Hepatocyte (in vitro differentiated cells): Measurements from ENCODE around the gene C12orf75. TPM values are rescaled to one million over a fixed set of nuclear protein-coding genes. Genes with fewer than 3 reads are reported as not detected.
A peak's percentile ranks its signal among the peaks of the same experiment; 100 is the strongest.

ENCODE experiments used
- DNase-seq: peaks from one replicate; pipeline ENCODE4 v3.0.0-alpha.2; 2016; ENCODE audit warnings: low spot score
- H2AFZ ChIP-seq: fragments of 200-600 bp; sonication (generic); 2 replicates; pipeline ENCODE4 v1.6.0; 2016; ENCODE audit warnings: antibody characterized with exemption, mild to moderate bottlenecking
- H3K27ac ChIP-seq: fragments of 200-600 bp; sonication (generic); 2 replicates; pipeline ENCODE4 v1.5.1; 2016; ENCODE audit warnings: mild to moderate bottlenecking
- H3K27me3 ChIP-seq: fragments of 200-600 bp; sonication (generic); 2 replicates; pipeline ENCODE4 v1.6.1; 2016
- H3K36me3 ChIP-seq: fragments of 200-600 bp; sonication (generic); replicated peaks from 2 replicates; pipeline ENCODE4 v1.5.1; 2016; ENCODE audit warnings: low read depth; ENCODE audit not compliant: insufficient read depth
- H3K4me1 ChIP-seq: fragments of 200-600 bp; sonication (generic); 2 replicates; pipeline ENCODE4 v1.5.1; 2016; ENCODE audit warnings: mild to moderate bottlenecking, moderate library complexity; ENCODE audit not compliant: insufficient read depth
- H3K4me2 ChIP-seq: fragments of 200-600 bp; sonication (generic); 2 replicates; pipeline ENCODE4 v1.6.0; 2016
- H3K4me3 ChIP-seq: fragments of 200-600 bp; sonication (generic); 2 replicates; pipeline ENCODE4 v1.5.1; 2016; ENCODE audit warnings: mild to moderate bottlenecking
- H3K79me2 ChIP-seq: fragments of 200-600 bp; sonication (generic); 2 replicates; pipeline ENCODE4 v1.6.0; 2017; ENCODE audit warnings: mild to moderate bottlenecking
- H3K9me2 ChIP-seq: fragments of 200-600 bp; sonication (generic); replicated peaks from 2 replicates; pipeline ENCODE4 v1.6.0; 2017; ENCODE audit warnings: mild to moderate bottlenecking; ENCODE audit not compliant: insufficient read depth
- H3K9me3 ChIP-seq: fragments of 200-600 bp; sonication (generic); 2 replicates; pipeline ENCODE4 v1.5.1; 2016; ENCODE audit warnings: low read depth, mild to moderate bottlenecking
- H4K20me1 ChIP-seq: fragments of 200-600 bp; sonication (generic); 2 replicates; pipeline ENCODE4 v1.6.0; 2016; ENCODE audit warnings: mild to moderate bottlenecking; ENCODE audit not compliant: insufficient read depth, poor library complexity, severe bottlenecking
- EZH2 ChIP-seq: fragments of 200-600 bp; sonication (generic); IDR thresholded peaks from 2 replicates; pipeline ENCODE4 v1.6.1; 2016; ENCODE audit warnings: antibody characterized with exemption, mild to moderate bottlenecking, borderline replicate concordance
- EZH2phosphoT487 ChIP-seq: fragments of 200-600 bp; sonication (generic); IDR thresholded peaks from one replicate; pipeline ENCODE4 v1.6.1; 2018; ENCODE audit warnings: antibody characterized with exemption, mild to moderate bottlenecking, low read depth, moderate library complexity; ENCODE audit not compliant: unreplicated experiment, severe bottlenecking
- WGBS: methylation state at CpG from one replicate; pipeline ENCODE4 v1.1.6; 2016; ENCODE audit warnings: low lambda C conversion rate; ENCODE audit errors: missing lambda C conversion rate; 5-methylcytosine and 5-hydroxymethylcytosine counted together
- polyA plus RNA-seq: library from polyadenylated mRNA; unstranded; fragments of >200 nt; fragmentation: Nextera tagmentation; extraction: Ambion mirVana; gene quantifications from 2 replicates; pipeline ENCODE4 v1.2.1, GENCODE V29; 2016
- total RNA-seq: library from RNA; depleted of rRNA; stranded (reverse); fragments of >200 nt; gene quantifications from 2 replicates; pipeline ENCODE4 v1.2.3, GENCODE V29; 2014
- TF ChIP-seq, protein P1 (sequence below): fragments of 200-600 bp; sonication (generic); IDR thresholded peaks from 2 replicates; pipeline ENCODE4 v1.5.1; 2016; ENCODE audit warnings: antibody characterized with exemption, mild to moderate bottlenecking; ENCODE audit not compliant: poor library complexity

The C12orf75 gene
- total and polyA plus RNA-seq, 2 experiments from 2014 or later: 80.9 to 103 TPM

DNA sequence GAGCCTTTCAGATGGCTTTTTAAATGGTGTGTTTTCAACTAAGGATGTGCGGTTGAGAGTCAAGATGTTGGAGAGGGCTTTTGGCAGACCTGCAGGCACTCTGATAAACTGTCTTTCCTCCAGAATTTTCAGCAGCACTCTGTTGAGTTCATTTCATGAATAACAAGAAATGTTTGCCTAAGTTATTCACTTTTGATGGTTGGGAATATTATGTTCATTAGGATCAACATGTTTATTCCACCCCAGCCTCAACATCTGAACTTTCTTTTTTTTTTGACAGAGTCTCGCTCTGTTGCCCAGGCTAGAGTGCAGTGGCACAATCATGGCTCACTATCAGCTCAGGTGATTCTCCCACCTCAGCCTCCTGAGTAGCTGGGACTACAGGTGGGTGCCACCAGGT lies 68.4 kb downstream of the C12orf75 start:
- no peaks in the 10 kb centered on the region for H3K79me2 ChIP-seq
- no peaks in the 10 kb centered on the region for H3K36me3 ChIP-seq
- H2AFZ ChIP-seq: no peak overlapping the region
- TF ChIP-seq EZH2 (no peak), EZH2phosphoT487 (no peak)
- TF ChIP-seq, protein P1, sequence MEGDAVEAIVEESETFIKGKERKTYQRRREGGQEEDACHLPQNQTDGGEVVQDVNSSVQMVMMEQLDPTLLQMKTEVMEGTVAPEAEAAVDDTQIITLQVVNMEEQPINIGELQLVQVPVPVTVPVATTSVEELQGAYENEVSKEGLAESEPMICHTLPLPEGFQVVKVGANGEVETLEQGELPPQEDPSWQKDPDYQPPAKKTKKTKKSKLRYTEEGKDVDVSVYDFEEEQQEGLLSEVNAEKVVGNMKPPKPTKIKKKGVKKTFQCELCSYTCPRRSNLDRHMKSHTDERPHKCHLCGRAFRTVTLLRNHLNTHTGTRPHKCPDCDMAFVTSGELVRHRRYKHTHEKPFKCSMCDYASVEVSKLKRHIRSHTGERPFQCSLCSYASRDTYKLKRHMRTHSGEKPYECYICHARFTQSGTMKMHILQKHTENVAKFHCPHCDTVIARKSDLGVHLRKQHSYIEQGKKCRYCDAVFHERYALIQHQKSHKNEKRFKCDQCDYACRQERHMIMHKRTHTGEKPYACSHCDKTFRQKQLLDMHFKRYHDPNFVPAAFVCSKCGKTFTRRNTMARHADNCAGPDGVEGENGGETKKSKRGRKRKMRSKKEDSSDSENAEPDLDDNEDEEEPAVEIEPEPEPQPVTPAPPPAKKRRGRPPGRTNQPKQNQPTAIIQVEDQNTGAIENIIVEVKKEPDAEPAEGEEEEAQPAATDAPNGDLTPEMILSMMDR: no peak
- 98% methylated on average over 2 of the region's 2 CpGs for WGBS
- H3K27me3 ChIP-seq: no peaks in the 10 kb centered on the region
- H3K4me3 ChIP-seq: no peak overlapping the region
- DNase-seq: no peak
- H3K4me1 ChIP-seq: peaks cover 5% of the 10 kb centered on the region
- H3K4me2 ChIP-seq: no peak overlapping the region
- no peaks in the 10 kb centered on the region for H3K9me3 ChIP-seq
- no peaks in the 10 kb centered on the region for H4K20me1 ChIP-seq
- no peaks in the 10 kb centered on the region for H3K9me2 ChIP-seq
- H3K27ac ChIP-seq: no peak overlapping the region

DNA sequence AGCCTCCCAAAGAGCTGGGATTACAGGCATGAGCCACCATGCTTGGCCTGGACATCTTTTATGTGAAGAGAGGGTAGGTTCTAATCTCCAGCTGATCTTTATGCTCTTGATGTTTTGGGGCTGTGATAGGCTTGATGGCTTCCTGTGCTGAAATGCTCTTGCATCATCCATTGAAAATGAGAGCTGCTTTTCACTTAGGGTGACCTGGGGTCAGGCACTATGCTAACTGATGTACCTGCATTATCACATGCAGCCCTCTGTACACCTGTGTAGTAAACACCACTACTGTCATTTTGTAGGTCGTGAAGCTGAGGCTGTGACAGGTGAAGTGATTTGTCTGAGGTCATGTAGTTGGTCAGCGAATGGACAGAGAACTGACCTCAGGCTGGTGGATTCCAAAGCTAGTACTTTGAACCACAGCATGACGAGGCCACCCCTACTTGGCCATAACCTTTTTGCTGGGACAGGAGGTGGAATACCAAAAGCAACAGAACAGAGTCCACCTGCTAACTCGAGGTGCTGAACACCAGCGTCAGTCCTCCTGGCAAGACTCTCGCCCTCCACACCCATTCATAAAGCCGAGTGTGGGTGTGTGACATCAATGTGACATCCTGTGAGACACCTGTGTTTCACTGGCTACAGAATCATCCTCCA lies 69.1 kb downstream of the C12orf75 start:
- 86% methylated on average over 7 of the region's 7 CpGs for WGBS
- H3K4me1 ChIP-seq: peaks cover 5% of the 10 kb centered on the region

DNA sequence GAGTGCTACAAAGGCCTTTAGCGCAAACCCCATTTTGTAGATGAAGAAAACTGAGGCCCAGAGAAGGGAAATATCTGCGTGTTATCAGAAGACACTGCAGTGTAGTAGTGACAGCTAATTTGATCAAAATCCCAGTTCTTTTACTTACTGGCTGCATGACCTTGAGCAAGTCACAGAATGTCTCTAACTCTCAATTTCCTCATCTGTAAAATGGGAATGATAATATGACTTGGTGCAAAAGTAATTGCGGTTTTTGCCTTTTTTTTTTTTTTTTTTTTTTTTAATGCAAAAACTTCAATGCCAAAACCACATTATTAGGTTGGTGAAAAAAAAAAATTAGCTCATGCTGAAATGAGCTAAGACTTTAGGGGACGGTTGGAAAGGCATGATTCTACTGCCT lies 69.7 kb downstream of the C12orf75 start:
- H3K4me2 ChIP-seq: no peak overlapping the region
- WGBS: 92% methylated on average over 4 of the region's 4 CpGs
- no peak overlapping the region for H2AFZ ChIP-seq
- DNase-seq: no peak
- no peaks in the 10 kb centered on the region for H3K27me3 ChIP-seq
- H3K36me3 ChIP-seq: no peaks in the 10 kb centered on the region
- H3K9me2 ChIP-seq: no peaks in the 10 kb centered on the region
- H4K20me1 ChIP-seq: no peaks in the 10 kb centered on the region
- H3K79me2 ChIP-seq: no peaks in the 10 kb centered on the region
- TF ChIP-seq EZH2 (no peak), EZH2phosphoT487 (no peak)
- TF ChIP-seq, protein P1: no peak
- peaks cover 5% of the 10 kb centered on the region for H3K4me1 ChIP-seq
- H3K9me3 ChIP-seq: no peaks in the 10 kb centered on the region
- no peak overlapping the region for H3K4me3 ChIP-seq
- no peak overlapping the region for H3K27ac ChIP-seq

More for the DNA sequence above, 69.1 kb downstream of the C12orf75 start:
- Histone ChIP-seq H2AFZ (no peak overlapping the region), H3K4me2 (no peak overlapping the region), H3K36me3 (no peaks in the 10 kb centered on the region), H3K27ac (no peak overlapping the region), H3K4me3 (no peak overlapping the region), H3K9me2 (no peaks in the 10 kb centered on the region), H3K27me3 (no peaks in the 10 kb centered on the region), H4K20me1 (no peaks in the 10 kb centered on the region), H3K79me2 (no peaks in the 10 kb centered on the region), H3K9me3 (no peaks in the 10 kb centered on the region)
- DNase-seq: peak; percentile 23
- TF ChIP-seq, protein P1: no peak
- TF ChIP-seq EZH2: no peak
- no peak for TF ChIP-seq EZH2phosphoT487
